SK-N-SH (cell line): ENCODE measurements around the gene IER2. TPM values are rescaled to one million over a fixed set of nuclear protein-coding genes. Genes with fewer than 3 reads are reported as not detected.

Source experiments
- CTCF ChIA-PET: fragments of 300-600, 350-600 bp; formaldehyde crosslinking; extraction: SDS; loops from one replicate; lab custom pipeline; 2021; lab: Yijun Ruan, JAX
- POLR2A ChIA-PET: fragments of 350-600 bp; sonication (Branson Sonifier 250); formaldehyde crosslinking; extraction: SDS; loops from one replicate; lab custom pipeline; 2020; ENCODE audit warnings: antibody characterized with exemption, inconsistent platforms; lab: Yijun Ruan, JAX
- DNase-seq: peaks from one replicate; pipeline ENCODE4 v3.0.0; 2012
- H2AFZ ChIP-seq: fragments of 200-600 bp; sonication (generic); 2 replicates; pipeline ENCODE4 v1.8.1; 2016; ENCODE audit warnings: antibody characterized with exemption, mild to moderate bottlenecking, low read depth
- H3F3A ChIP-seq: fragments of 200-600 bp; sonication (generic); replicated peaks from 2 replicates; pipeline ENCODE3; 2016; ENCODE audit warnings: antibody characterized with exemption, mild to moderate bottlenecking; ENCODE audit not compliant: insufficient read depth
- H3K27ac ChIP-seq, 2 experiments: fragments of 200-500 bp in 1 of 2; fragments of 200-600 bp in 1 of 2; sonication (Bioruptor generic) in 1 of 2; sonication (generic), shearing (Covaris generic) in 1 of 2; 2 replicates each; pipeline versions ENCODE4 v1.5.1 to v1.6.1; 2014 to 2016; ENCODE audit warnings: low read depth in 2 of 2, inconsistent platforms in 1 of 2, low read length in 1 of 2, mild to moderate bottlenecking in 1 of 2, mixed read lengths in 1 of 2
- H3K27me3 ChIP-seq: fragments of 200-600 bp; sonication (generic), shearing (Covaris generic); 2 replicates; pipeline ENCODE4 v1.6.1; 2016; ENCODE audit warnings: mixed run types; ENCODE audit not compliant: insufficient read depth
- H3K36me3 ChIP-seq, 2 experiments: fragments of 200-500 bp in 1 of 2; fragments of 200-600 bp in 1 of 2; sonication (Bioruptor generic) in 1 of 2; sonication (generic) in 1 of 2; replicated peaks in 1 of 2; 2 replicates each; pipeline versions ENCODE3 to v1.5.1; 2014 to 2016; ENCODE audit warnings: low read length in 1 of 2, mild to moderate bottlenecking in 1 of 2; ENCODE audit not compliant: insufficient read depth in 2 of 2, control insufficient read depth in 1 of 2
- H3K4me1 ChIP-seq, 2 experiments: fragments of 200-500 bp in 1 of 2; fragments of 200-600 bp in 1 of 2; sonication (Bioruptor generic) in 1 of 2; sonication (generic), shearing (Covaris generic) in 1 of 2; 2 replicates each; pipeline versions ENCODE4 v1.5.1 to v1.6.1; 2014 to 2016; ENCODE audit warnings: low read depth in 1 of 2, low read length in 1 of 2, mixed run types in 1 of 2; ENCODE audit not compliant: insufficient read depth in 2 of 2, control insufficient read depth in 1 of 2
- H3K4me2 ChIP-seq: fragments of 200-600 bp; sonication (generic), shearing (Covaris generic); 2 replicates; pipeline ENCODE4 v1.6.1; 2017; ENCODE audit warnings: mixed run types
- H3K4me3 ChIP-seq, 2 experiments: fragments of 200-500 bp in 1 of 2; fragments of 200-600 bp in 1 of 2; sonication (Bioruptor generic) in 1 of 2; sonication (generic), shearing (Covaris generic) in 1 of 2; 2 replicates each; pipeline versions ENCODE4 v1.5.1 to v1.8.1; 2014 to 2016; ENCODE audit warnings: low read depth in 2 of 2, inconsistent platforms in 1 of 2, low read length in 1 of 2, mild to moderate bottlenecking in 1 of 2, mixed read lengths in 1 of 2, moderate library complexity in 1 of 2
- H3K79me2 ChIP-seq: fragments of 200-600 bp; sonication (generic); 2 replicates; pipeline ENCODE4 v1.8.1; 2017; ENCODE audit warnings: mild to moderate bottlenecking; ENCODE audit not compliant: insufficient read depth
- H3K9ac ChIP-seq: fragments of 200-600 bp; sonication (generic); 2 replicates; pipeline ENCODE4 v1.6.1; 2017; ENCODE audit warnings: mixed run types
- H3K9me2 ChIP-seq: fragments of 200-600 bp; sonication (generic); 2 replicates; pipeline ENCODE4 v1.6.1; 2017; ENCODE audit warnings: mixed run types
- H3K9me3 ChIP-seq: fragments of 200-600 bp; sonication (generic); 2 replicates; pipeline ENCODE4 v1.6.1; 2017; ENCODE audit warnings: mixed run types, mild to moderate bottlenecking, moderate library complexity
- H4K20me1 ChIP-seq: fragments of 200-600 bp; sonication (generic); 2 replicates; pipeline ENCODE4 v1.6.1; 2017; ENCODE audit warnings: mild to moderate bottlenecking, mixed run types; ENCODE audit not compliant: insufficient read depth
- CTCF ChIP-seq: fragments of 200-600 bp; sonication (generic); IDR thresholded peaks from 2 replicates; pipeline ENCODE4 v1.6.1; 2017; ENCODE audit warnings: antibody characterized with exemption, mild to moderate bottlenecking, moderate library complexity
- ELF1 ChIP-seq: IDR thresholded peaks from 2 replicates; pipeline ENCODE4 v1.4.0; 2012
- EP300 ChIP-seq, 2 experiments: IDR thresholded peaks; 2 replicates each; pipeline versions ENCODE4 v1.4.0 to v1.6.1; 2012; ENCODE audit warnings: borderline replicate concordance in 1 of 2, low read depth in 1 of 2, low read length in 1 of 2
- EZH2phosphoT487 ChIP-seq: fragments of 200-600 bp; sonication (generic); IDR thresholded peaks from 2 replicates; pipeline ENCODE4 v1.6.1; 2017; ENCODE audit warnings: low read depth, mixed run types, mild to moderate bottlenecking, antibody characterized with exemption, moderate library complexity, borderline replicate concordance
- FOSL2 ChIP-seq: IDR thresholded peaks from 2 replicates; pipeline ENCODE4 v1.4.0; 2012; ENCODE audit warnings: low read depth, mild to moderate bottlenecking, moderate library complexity, borderline replicate concordance
- FOXM1 ChIP-seq: IDR thresholded peaks from 2 replicates; pipeline ENCODE4 v1.4.0; 2012; ENCODE audit warnings: low read depth, mild to moderate bottlenecking
- IRF3 ChIP-seq: fragments of 150-350 bp; IDR thresholded peaks from 2 replicates; pipeline ENCODE4 v1.6.1; 2016; ENCODE audit warnings: mild to moderate bottlenecking, low read depth, low read length
- MAX ChIP-seq: IDR thresholded peaks from 2 replicates; pipeline ENCODE4 v1.4.0; 2012; ENCODE audit warnings: low read depth
- MEF2A ChIP-seq: IDR thresholded peaks from 2 replicates; pipeline ENCODE4 v1.4.0; 2012; ENCODE audit warnings: low read depth, borderline replicate concordance
- MXI1 ChIP-seq: IDR thresholded peaks from 2 replicates; pipeline ENCODE4 v1.6.1; 2012; ENCODE audit warnings: mild to moderate bottlenecking, low read depth, low read length, improper control_type of control experiment
- NRF1 ChIP-seq: IDR thresholded peaks from 2 replicates; pipeline ENCODE4 v1.6.1; 2012; ENCODE audit warnings: low read depth, mild to moderate bottlenecking, low read length
- POLR2AphosphoS5 ChIP-seq: IDR thresholded peaks from 2 replicates; pipeline ENCODE4 v1.6.1; 2012; ENCODE audit warnings: low read depth, low read length
- RAD21 ChIP-seq: IDR thresholded peaks from 2 replicates; pipeline ENCODE4 v1.6.1; 2012; ENCODE audit warnings: mild to moderate bottlenecking, low read length
- REST ChIP-seq: IDR thresholded peaks from 2 replicates; pipeline ENCODE4 v1.6.1; 2012; ENCODE audit warnings: mild to moderate bottlenecking, low read depth, low read length, moderate library complexity
- RXRA ChIP-seq: IDR thresholded peaks from 2 replicates; pipeline ENCODE4 v1.4.0; 2012; ENCODE audit warnings: low read depth, mild to moderate bottlenecking, borderline replicate concordance
- TAF1 ChIP-seq: IDR thresholded peaks from 2 replicates; pipeline ENCODE4 v1.6.1; 2012; ENCODE audit warnings: low read depth, mild to moderate bottlenecking, low read length, moderate library complexity, borderline replicate concordance
- TEAD4 ChIP-seq: IDR thresholded peaks from 2 replicates; pipeline ENCODE4 v1.4.0; 2012; ENCODE audit warnings: mild to moderate bottlenecking, borderline replicate concordance; ENCODE audit not compliant: insufficient read depth
- USF2 ChIP-seq: fragments of 150-350 bp; IDR thresholded peaks from 2 replicates; pipeline ENCODE4 v1.6.1; 2017; ENCODE audit warnings: antibody characterized with exemption, low read length, low read depth, borderline replicate concordance
- YY1 ChIP-seq: IDR thresholded peaks from 2 replicates; pipeline ENCODE4 v1.4.0; 2012; ENCODE audit warnings: low read depth, mild to moderate bottlenecking
- WGBS: methylation state at CpG from one replicate; pipeline ENCODE4 v1.1.6; 2017; ENCODE audit warnings: low lambda C conversion rate; 5-methylcytosine and 5-hydroxymethylcytosine counted together
- polyA plus RNA-seq, 3 experiments: library from polyadenylated mRNA; depleted of rRNA; stranded (reverse); fragments of >200 nt; gene quantifications; 2 replicates each; pipeline ENCODE4 v1.2.3, GENCODE V29; 2012

Gene IER2
- polyA plus RNA-seq, 1 of the 3 experiments (the other 2 are of a cell fraction): 115 TPM

GRCh38 chr19:13116282-13117175 is 33.7 kb upstream of the IER2 start, which contains the start of gene TRMT1 (continued):
- TF ChIP-seq EZH2phosphoT487 (no peak), MEF2A (no peak), MXI1 (peak; percentile 100), POLR2AphosphoS5 (peak; percentile 51; the same call in 1 of the 2 replicates), USF2 (peak; percentile 62; the same call in 1 of the 2 replicates), TAF1 (peak; percentile 70), FOXM1 (no peak), FOSL2 (peak; percentile 9; the same call in 1 of the 2 replicates), TEAD4 (no peak), MAX (peak; percentile 98), NRF1 (no peak)

GRCh38 chr19:13117176-13117771 is 32.9 kb upstream of the IER2 start:
- Histone ChIP-seq H3K4me2 (peak overlapping the region; percentile 80), H3K9ac (peak overlapping the region; percentile 91; the same call in 1 of the 2 replicates), H3K4me3 (peak overlapping the region; percentile 94 to 97), H3K4me1 (peaks cover 22 to 27% of the 10 kb centered on the region in 2 experiments; a peak in 2 of 4 replicates), H2AFZ (peak overlapping the region; percentile 98), H3K36me3 (peaks cover 12 to 16% of the 10 kb centered on the region in 2 experiments), H3K9me2 (no peaks in the 10 kb centered on the region), H3K27ac (peak overlapping the region; percentile 50 to 65), H3K79me2 (peaks cover 66% of the 10 kb centered on the region), H3F3A (peaks cover 4% of the 10 kb centered on the region), H4K20me1 (peaks cover 34% of the 10 kb centered on the region), H3K27me3 (no peaks in the 10 kb centered on the region), H3K9me3 (no peaks in the 10 kb centered on the region)
- ChIA-PET POLR2A (interaction anchor here (0.9 to 3.7 kb wide), 5 partner anchors 11 to 185 kb away, joined by 3 to 16 read pairs (median 4); partner anchors contain the start of genes IER2 and STX10), CTCF (interaction anchor here (0.6 to 4.0 kb wide), 6 partner anchors 12 to 152 kb away, joined by 3 to 20 read pairs (median 4); no protein-coding TSS in a partner anchor)
- no peak for DNase-seq
- WGBS: 16% methylated on average over 20 of the region's 20 CpGs
- no peak for TF ChIP-seq FOXM1
- TF ChIP-seq EP300 (IDR thresholded peaks at IDR 0.05; ENCODE audit: borderline replicate concordance in 1 of 2, low read depth in 1 of 2, low read length in 1 of 2): no peak
- TF ChIP-seq YY1: no peak
- no peak for TF ChIP-seq RXRA
- TF ChIP-seq USF2: no peak
- no peak for TF ChIP-seq REST
- no peak for TF ChIP-seq ELF1
- no peak for TF ChIP-seq TAF1
- no peak for TF ChIP-seq MEF2A
- TF ChIP-seq IRF3: no peak
- TF ChIP-seq RAD21: no peak
- no peak for TF ChIP-seq CTCF
